GM12878 (cell line): ENCODE measurements around the gene GMPPA. TPM values are rescaled to one million over a fixed set of nuclear protein-coding genes. Genes with fewer than 3 reads are reported as not detected.
A peak's percentile ranks its signal among the peaks of the same experiment; 100 is the strongest.

ENCODE experiments used
- BMI1 ChIP-seq: fragments of 450-650 bp; IDR thresholded peaks from 2 replicates; pipeline ENCODE4 v1.6.1; 2016; ENCODE audit warnings: mild to moderate bottlenecking, moderate library complexity, borderline replicate concordance
- HDAC6 ChIP-seq: fragments of 200-600 bp; sonication (generic); IDR thresholded peaks from one replicate; pipeline ENCODE4 v1.8.0; 2017; ENCODE audit warnings: antibody characterized with exemption; ENCODE audit not compliant: unreplicated experiment
- MEF2A ChIP-seq: IDR thresholded peaks from 2 replicates; pipeline ENCODE4 v1.6.1; 2011; ENCODE audit warnings: low read depth, mild to moderate bottlenecking, low read length, moderate library complexity; ENCODE audit not compliant: insufficient read depth
- MYB ChIP-seq: fragments of 150-350 bp; IDR thresholded peaks from 2 replicates; pipeline ENCODE4 v1.6.1; 2014; ENCODE audit warnings: mild to moderate bottlenecking, low read depth, low read length, borderline replicate concordance
- MYC ChIP-seq: IDR thresholded peaks from 2 replicates; pipeline ENCODE4 v1.6.1; 2011; ENCODE audit warnings: mild to moderate bottlenecking, low read length, moderate library complexity, inconsistent platforms; ENCODE audit not compliant: insufficient read depth, insufficient replicate concordance, insufficient read length, severe bottlenecking
- PAX8 ChIP-seq: fragments of 450-650 bp; IDR thresholded peaks from 2 replicates; pipeline ENCODE4 v1.6.1; 2017; ENCODE audit warnings: mild to moderate bottlenecking, moderate library complexity
- POLR2A ChIP-seq: IDR thresholded peaks from 2 replicates; pipeline ENCODE4 v1.6.1; 2011; ENCODE audit warnings: low read depth, mild to moderate bottlenecking, low read length
- POU2F2 ChIP-seq: IDR thresholded peaks from 3 replicates; pipeline ENCODE4 v1.6.1; 2011; ENCODE audit warnings: low read depth, mild to moderate bottlenecking, low read length, borderline replicate concordance
- RBBP5 ChIP-seq: fragments of 200-600 bp; sonication (generic); conservative IDR thresholded peaks from 2 replicates; pipeline ENCODE4 v1.6.1; 2016
- RELA ChIP-seq: fragments of 450-650 bp; IDR thresholded peaks from 2 replicates; pipeline ENCODE4 v1.8.0; 2014; ENCODE audit warnings: borderline replicate concordance; ENCODE audit not compliant: partially characterized antibody
- RFX5 ChIP-seq: IDR thresholded peaks from 2 replicates; pipeline ENCODE4 v1.6.1; 2011; ENCODE audit warnings: low read depth, low read length, improper control_type of control experiment
- SMAD5 ChIP-seq: IDR thresholded peaks from 2 replicates; pipeline ENCODE4 v1.6.1; 2016; ENCODE audit warnings: antibody characterized with exemption, low read depth
- SMARCA5 ChIP-seq: fragments of 450-650 bp; IDR thresholded peaks from 2 replicates; pipeline ENCODE4 v1.6.1; 2017; ENCODE audit warnings: mild to moderate bottlenecking
- STAT3 ChIP-seq: IDR thresholded peaks from 2 replicates; pipeline ENCODE4 v1.6.1; 2011; ENCODE audit warnings: low read depth, low read length, improper control_type of control experiment
- TCF12 ChIP-seq: IDR thresholded peaks from 2 replicates; pipeline ENCODE4 v1.6.1; 2011; ENCODE audit warnings: low read depth, mild to moderate bottlenecking, low read length
- ZNF384 ChIP-seq: IDR thresholded peaks from 2 replicates; pipeline ENCODE4 v1.6.1; 2012; ENCODE audit warnings: low read depth, mild to moderate bottlenecking, low read length, improper control_type of control experiment, borderline replicate concordance
- polyA plus RNA-seq, 11 experiments: library from polyadenylated mRNA; depleted of rRNA in 4 of 11; unstranded in 6 of 11; stranded (reverse) in 5 of 11; fragments of >200 nt; fragmentation: Nextera tagmentation in 4 of 11; fragmentation: Illumina TruSeq in 1 of 11; extraction: Ambion mirVana in 4 of 11; extraction: Trizol in 1 of 11; gene quantifications; 1 replicate in 1 of 11; 2 replicates in 10 of 11; pipeline versions ENCODE4 v1.2.1 to v1.2.3, GENCODE V29; 2011 to 2016; ENCODE audit warnings: inconsistent platforms in 2 of 11, missing spikeins in 2 of 11, low read depth in 1 of 11
- total RNA-seq, 4 experiments: library from RNA; depleted of rRNA in 3 of 4; stranded (reverse); fragments of >200 nt in 3 of 4; fragmentation: Illumina TruSeq in 1 of 4; extraction: Trizol in 1 of 4; gene quantifications; 2 replicates each; pipeline versions ENCODE4 v1.2.1 to v1.2.3, GENCODE V29; 2013 to 2021
- TF ChIP-seq, protein P1 (sequence below): fragments of 450-650 bp; IDR thresholded peaks from 2 replicates; pipeline ENCODE4 v1.6.1; 2018; ENCODE audit warnings: borderline replicate concordance, mild to moderate bottlenecking; ENCODE audit not compliant: partially characterized antibody
- TF ChIP-seq, protein P2 (sequence below): fragments of 450-650 bp; IDR thresholded peaks from 2 replicates; pipeline ENCODE4 v1.6.1; 2017; ENCODE audit warnings: antibody characterized with exemption, mild to moderate bottlenecking, moderate library complexity
- TF ChIP-seq, protein P3 (sequence below): fragments of 150-350 bp; IDR thresholded peaks from 2 replicates; pipeline ENCODE4 v1.6.1; 2016; ENCODE audit warnings: low read depth, low read length
- TF ChIP-seq, protein P4 (sequence below): IDR thresholded peaks from 2 replicates; pipeline ENCODE4 v1.6.1; 2011; ENCODE audit warnings: borderline replicate concordance, low read depth, mild to moderate bottlenecking, moderate library complexity, mixed read lengths, low read length; ENCODE audit not compliant: insufficient read depth; ENCODE audit errors: extremely low read length

GMPPA gene
- total and polyA plus RNA-seq, 10 of the 15 experiments (the other 5 are each of a cell fraction or from before 2014, with no cell fraction given) = 1.9 to 83.2 (median 45.0) TPM

DNA sequence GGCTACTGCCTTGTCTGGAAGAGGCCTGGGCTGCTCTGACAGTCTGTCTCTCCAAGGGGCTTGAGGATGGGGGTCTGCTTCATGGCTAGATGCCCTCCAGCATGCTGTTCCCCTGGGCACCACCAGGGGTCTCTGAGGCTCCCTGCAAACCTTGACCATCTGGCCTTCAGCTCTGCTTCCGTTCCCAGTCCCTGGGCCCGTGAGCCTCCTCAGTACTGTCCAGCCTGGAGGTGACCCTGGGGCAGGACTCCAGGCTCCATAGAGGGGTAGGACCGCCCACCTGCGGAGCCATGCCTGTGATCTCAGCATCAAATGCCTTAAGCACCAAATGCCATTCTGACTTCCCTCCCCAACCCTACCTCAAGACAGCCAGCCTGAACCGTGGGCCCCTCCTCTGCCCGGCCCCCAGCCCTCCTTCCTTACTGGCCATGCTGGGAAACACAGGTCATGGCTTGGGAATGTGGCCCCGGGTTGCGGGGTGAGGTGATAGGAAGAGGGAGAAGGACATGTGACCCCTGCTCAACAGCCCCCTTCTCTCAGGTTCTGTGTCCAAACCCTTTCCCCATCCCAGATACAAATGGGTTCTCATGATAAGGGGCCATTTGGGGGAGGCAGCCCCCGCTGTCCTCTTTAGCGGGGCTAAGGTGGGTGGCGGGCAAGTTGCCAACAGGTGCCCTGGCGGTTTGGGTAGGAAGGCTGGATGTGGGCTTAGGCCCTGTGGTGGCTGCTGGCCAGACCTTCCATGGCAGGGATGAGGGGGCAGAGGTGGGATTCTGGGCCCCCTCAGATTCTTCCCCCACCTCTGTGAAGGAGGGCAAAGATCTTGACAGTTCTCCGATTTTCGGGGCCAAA, 39.0 kb upstream of the GMPPA start (continued):
- TF ChIP-seq ZNF384 (no peak), SMAD5 (no peak), RELA (no peak), STAT3 (no peak), POU2F2 (no peak), RBBP5 (no peak), HDAC6 (no peak), MYC (no peak), MEF2A (no peak), MYB (no peak), RFX5 (no peak), TCF12 (0 out of 2 replicates have a peak, but pooled peaks have one; percentile 25), SMARCA5 (peak; percentile 28; the same call in 1 of the 2 replicates), BMI1 (no peak), POLR2A (no peak), PAX8 (no peak)
- TF ChIP-seq, protein P1, sequence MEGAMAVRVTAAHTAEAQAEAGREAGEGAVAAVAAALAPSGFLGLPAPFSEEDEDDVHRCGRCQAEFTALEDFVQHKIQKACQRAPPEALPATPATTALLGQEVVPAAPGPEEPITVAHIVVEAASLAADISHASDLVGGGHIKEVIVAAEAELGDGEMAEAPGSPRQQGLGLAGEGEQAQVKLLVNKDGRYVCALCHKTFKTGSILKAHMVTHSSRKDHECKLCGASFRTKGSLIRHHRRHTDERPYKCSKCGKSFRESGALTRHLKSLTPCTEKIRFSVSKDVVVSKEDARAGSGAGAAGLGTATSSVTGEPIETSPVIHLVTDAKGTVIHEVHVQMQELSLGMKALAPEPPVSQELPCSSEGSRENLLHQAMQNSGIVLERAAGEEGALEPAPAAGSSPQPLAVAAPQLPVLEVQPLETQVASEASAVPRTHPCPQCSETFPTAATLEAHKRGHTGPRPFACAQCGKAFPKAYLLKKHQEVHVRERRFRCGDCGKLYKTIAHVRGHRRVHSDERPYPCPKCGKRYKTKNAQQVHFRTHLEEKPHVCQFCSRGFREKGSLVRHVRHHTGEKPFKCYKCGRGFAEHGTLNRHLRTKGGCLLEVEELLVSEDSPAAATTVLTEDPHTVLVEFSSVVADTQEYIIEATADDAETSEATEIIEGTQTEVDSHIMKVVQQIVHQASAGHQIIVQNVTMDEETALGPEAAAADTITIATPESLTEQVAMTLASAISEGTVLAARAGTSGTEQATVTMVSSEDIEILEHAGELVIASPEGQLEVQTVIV = no peak
- TF ChIP-seq, protein P2, sequence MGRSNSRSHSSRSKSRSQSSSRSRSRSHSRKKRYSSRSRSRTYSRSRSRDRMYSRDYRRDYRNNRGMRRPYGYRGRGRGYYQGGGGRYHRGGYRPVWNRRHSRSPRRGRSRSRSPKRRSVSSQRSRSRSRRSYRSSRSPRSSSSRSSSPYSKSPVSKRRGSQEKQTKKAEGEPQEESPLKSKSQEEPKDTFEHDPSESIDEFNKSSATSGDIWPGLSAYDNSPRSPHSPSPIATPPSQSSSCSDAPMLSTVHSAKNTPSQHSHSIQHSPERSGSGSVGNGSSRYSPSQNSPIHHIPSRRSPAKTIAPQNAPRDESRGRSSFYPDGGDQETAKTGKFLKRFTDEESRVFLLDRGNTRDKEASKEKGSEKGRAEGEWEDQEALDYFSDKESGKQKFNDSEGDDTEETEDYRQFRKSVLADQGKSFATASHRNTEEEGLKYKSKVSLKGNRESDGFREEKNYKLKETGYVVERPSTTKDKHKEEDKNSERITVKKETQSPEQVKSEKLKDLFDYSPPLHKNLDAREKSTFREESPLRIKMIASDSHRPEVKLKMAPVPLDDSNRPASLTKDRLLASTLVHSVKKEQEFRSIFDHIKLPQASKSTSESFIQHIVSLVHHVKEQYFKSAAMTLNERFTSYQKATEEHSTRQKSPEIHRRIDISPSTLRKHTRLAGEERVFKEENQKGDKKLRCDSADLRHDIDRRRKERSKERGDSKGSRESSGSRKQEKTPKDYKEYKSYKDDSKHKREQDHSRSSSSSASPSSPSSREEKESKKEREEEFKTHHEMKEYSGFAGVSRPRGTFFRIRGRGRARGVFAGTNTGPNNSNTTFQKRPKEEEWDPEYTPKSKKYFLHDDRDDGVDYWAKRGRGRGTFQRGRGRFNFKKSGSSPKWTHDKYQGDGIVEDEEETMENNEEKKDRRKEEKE = no peak
- TF ChIP-seq, protein P3, sequence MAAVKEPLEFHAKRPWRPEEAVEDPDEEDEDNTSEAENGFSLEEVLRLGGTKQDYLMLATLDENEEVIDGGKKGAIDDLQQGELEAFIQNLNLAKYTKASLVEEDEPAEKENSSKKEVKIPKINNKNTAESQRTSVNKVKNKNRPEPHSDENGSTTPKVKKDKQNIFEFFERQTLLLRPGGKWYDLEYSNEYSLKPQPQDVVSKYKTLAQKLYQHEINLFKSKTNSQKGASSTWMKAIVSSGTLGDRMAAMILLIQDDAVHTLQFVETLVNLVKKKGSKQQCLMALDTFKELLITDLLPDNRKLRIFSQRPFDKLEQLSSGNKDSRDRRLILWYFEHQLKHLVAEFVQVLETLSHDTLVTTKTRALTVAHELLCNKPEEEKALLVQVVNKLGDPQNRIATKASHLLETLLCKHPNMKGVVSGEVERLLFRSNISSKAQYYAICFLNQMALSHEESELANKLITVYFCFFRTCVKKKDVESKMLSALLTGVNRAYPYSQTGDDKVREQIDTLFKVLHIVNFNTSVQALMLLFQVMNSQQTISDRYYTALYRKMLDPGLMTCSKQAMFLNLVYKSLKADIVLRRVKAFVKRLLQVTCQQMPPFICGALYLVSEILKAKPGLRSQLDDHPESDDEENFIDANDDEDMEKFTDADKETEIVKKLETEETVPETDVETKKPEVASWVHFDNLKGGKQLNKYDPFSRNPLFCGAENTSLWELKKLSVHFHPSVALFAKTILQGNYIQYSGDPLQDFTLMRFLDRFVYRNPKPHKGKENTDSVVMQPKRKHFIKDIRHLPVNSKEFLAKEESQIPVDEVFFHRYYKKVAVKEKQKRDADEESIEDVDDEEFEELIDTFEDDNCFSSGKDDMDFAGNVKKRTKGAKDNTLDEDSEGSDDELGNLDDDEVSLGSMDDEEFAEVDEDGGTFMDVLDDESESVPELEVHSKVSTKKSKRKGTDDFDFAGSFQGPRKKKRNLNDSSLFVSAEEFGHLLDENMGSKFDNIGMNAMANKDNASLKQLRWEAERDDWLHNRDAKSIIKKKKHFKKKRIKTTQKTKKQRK = no peak
- TF ChIP-seq, protein P4, sequence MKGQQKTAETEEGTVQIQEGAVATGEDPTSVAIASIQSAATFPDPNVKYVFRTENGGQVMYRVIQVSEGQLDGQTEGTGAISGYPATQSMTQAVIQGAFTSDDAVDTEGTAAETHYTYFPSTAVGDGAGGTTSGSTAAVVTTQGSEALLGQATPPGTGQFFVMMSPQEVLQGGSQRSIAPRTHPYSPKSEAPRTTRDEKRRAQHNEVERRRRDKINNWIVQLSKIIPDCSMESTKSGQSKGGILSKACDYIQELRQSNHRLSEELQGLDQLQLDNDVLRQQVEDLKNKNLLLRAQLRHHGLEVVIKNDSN = no peak
